MM.1S (cell line): ENCODE data around the gene SCNN1B.

ENCODE experiments used
- DNase-seq: peaks from one replicate; pipeline ENCODE4 v3.0.0-alpha.2; 2015
- H2AFZ ChIP-seq: fragments of 300-600 bp; sonication (generic); 2 replicates; pipeline ENCODE4 v1.6.0; 2016; ENCODE audit warnings: antibody characterized with exemption, low read length
- H3F3A ChIP-seq: fragments of 300-600 bp; sonication (generic); 2 replicates; pipeline ENCODE4 v1.6.1; 2016; ENCODE audit warnings: mild to moderate bottlenecking, antibody characterized with exemption, low read length, moderate library complexity, mixed read lengths; ENCODE audit not compliant: insufficient read depth
- H3K27ac ChIP-seq: fragments of 300-600 bp; sonication (generic); 2 replicates; pipeline ENCODE4 v1.5.1; 2016; ENCODE audit warnings: mild to moderate bottlenecking, low read length
- H3K27me3 ChIP-seq: fragments of 300-600 bp; sonication (generic); replicated peaks from 2 replicates; pipeline ENCODE4 v1.6.0; 2016; ENCODE audit warnings: low read length; ENCODE audit not compliant: insufficient read depth
- H3K36me3 ChIP-seq: fragments of 300-600 bp; sonication (generic); replicated peaks from 2 replicates; pipeline ENCODE4 v1.6.1; 2016; ENCODE audit warnings: mild to moderate bottlenecking, low read length, mixed read lengths; ENCODE audit not compliant: insufficient read depth
- H3K4me1 ChIP-seq: fragments of 300-600 bp; sonication (generic); 2 replicates; pipeline ENCODE4 v1.6.1; 2016; ENCODE audit warnings: low read length, mixed read lengths
- H3K4me2 ChIP-seq: fragments of 300-600 bp; sonication (generic); 2 replicates; pipeline ENCODE4 v1.6.0; 2016; ENCODE audit warnings: low read depth, low read length
- H3K4me3 ChIP-seq: fragments of 300-600 bp; sonication (generic); 2 replicates; pipeline ENCODE4 v1.5.1; 2016; ENCODE audit warnings: low read length, mixed read lengths
- H3K79me2 ChIP-seq: fragments of 300-600 bp; sonication (generic); 2 replicates; pipeline ENCODE4 v1.6.1; 2016; ENCODE audit warnings: mixed run types, low read length, mixed read lengths
- H3K9ac ChIP-seq: fragments of 300-600 bp; sonication (generic); 2 replicates; pipeline ENCODE4 v1.6.1; 2016; ENCODE audit warnings: low read length, mixed read lengths
- H3K9me2 ChIP-seq: fragments of 300-600 bp; sonication (generic); replicated peaks from 2 replicates; pipeline ENCODE4 v1.6.1; 2016; ENCODE audit warnings: mild to moderate bottlenecking, low read length, mixed read lengths; ENCODE audit not compliant: insufficient read depth
- H3K9me3 ChIP-seq: fragments of 300-600 bp; sonication (generic); replicated peaks from 2 replicates; pipeline ENCODE4 v1.6.1; 2016; ENCODE audit warnings: mild to moderate bottlenecking, low read length, mixed read lengths; ENCODE audit not compliant: insufficient read depth
- H4K20me1 ChIP-seq: fragments of 300-600 bp; sonication (generic); 2 replicates; pipeline ENCODE4 v1.6.1; 2016; ENCODE audit warnings: mild to moderate bottlenecking, low read length, moderate library complexity, mixed read lengths; ENCODE audit not compliant: insufficient read depth
- EZH2 ChIP-seq: fragments of 300-600 bp; sonication (generic); optimal IDR thresholded peaks from 2 replicates; pipeline ENCODE3; 2017; ENCODE audit warnings: low read depth, mild to moderate bottlenecking, antibody characterized with exemption, low read length, mixed read lengths
- EZH2phosphoT487 ChIP-seq: fragments of 300-600 bp; sonication (generic); IDR thresholded peaks from 2 replicates; pipeline ENCODE4 v1.6.1; 2018; ENCODE audit warnings: antibody characterized with exemption, low read length
- TF ChIP-seq, protein P1 (sequence below): fragments of 300-600 bp; sonication (generic); IDR thresholded peaks from 2 replicates; pipeline ENCODE4 v1.5.1; 2016; ENCODE audit warnings: antibody characterized with exemption, low read length, mixed read lengths

Gene SCNN1B

GRCh38 chr16:23355106-23355670 is 53.1 kb downstream of the SCNN1B start:
- H3F3A ChIP-seq: no peaks in the 10 kb centered on the region
- DNase-seq: no peak
- TF ChIP-seq EZH2phosphoT487 (no peak), EZH2 (no peak)
- TF ChIP-seq, protein P1, sequence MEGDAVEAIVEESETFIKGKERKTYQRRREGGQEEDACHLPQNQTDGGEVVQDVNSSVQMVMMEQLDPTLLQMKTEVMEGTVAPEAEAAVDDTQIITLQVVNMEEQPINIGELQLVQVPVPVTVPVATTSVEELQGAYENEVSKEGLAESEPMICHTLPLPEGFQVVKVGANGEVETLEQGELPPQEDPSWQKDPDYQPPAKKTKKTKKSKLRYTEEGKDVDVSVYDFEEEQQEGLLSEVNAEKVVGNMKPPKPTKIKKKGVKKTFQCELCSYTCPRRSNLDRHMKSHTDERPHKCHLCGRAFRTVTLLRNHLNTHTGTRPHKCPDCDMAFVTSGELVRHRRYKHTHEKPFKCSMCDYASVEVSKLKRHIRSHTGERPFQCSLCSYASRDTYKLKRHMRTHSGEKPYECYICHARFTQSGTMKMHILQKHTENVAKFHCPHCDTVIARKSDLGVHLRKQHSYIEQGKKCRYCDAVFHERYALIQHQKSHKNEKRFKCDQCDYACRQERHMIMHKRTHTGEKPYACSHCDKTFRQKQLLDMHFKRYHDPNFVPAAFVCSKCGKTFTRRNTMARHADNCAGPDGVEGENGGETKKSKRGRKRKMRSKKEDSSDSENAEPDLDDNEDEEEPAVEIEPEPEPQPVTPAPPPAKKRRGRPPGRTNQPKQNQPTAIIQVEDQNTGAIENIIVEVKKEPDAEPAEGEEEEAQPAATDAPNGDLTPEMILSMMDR: no peak
- no peak overlapping the region for H3K4me3 ChIP-seq
- no peak overlapping the region for H3K9ac ChIP-seq
- H3K4me2 ChIP-seq: no peak overlapping the region
- H3K36me3 ChIP-seq: no peaks in the 10 kb centered on the region
- H2AFZ ChIP-seq: no peak overlapping the region
- H3K9me3 ChIP-seq: no peaks in the 10 kb centered on the region
- H3K4me1 ChIP-seq: peaks cover 26% of the 10 kb centered on the region
- no peaks in the 10 kb centered on the region for H3K27me3 ChIP-seq
- H3K79me2 ChIP-seq: no peaks in the 10 kb centered on the region
- H4K20me1 ChIP-seq: no peaks in the 10 kb centered on the region
- H3K27ac ChIP-seq: no peak overlapping the region
- H3K9me2 ChIP-seq: no peaks in the 10 kb centered on the region

DNA sequence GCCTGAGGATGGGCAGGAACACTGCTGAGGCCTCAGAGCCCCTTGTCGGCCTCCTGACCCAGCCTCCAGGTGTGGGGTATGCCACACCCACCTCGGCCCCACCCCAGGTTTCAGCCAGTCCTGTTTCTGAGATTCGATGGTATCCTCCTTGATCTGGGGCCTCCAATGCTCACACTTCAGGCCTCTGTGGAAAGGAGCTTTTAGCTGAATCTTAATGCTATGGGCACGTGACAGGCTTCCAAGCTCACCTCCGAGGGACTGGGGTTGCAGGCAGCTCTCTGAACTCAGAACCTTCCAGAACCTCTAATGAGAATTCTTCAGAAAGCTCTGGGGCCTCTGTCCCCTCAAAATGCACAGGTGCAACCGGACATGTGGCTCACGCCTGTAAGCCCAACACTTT is 54.8 kb downstream of the SCNN1B start:
- Histone ChIP-seq H3K9me3 (no peaks in the 10 kb centered on the region), H3K4me1 (peaks cover 10% of the 10 kb centered on the region), H4K20me1 (no peaks in the 10 kb centered on the region), H2AFZ (no peak overlapping the region), H3K4me3 (no peak overlapping the region), H3K36me3 (no peaks in the 10 kb centered on the region), H3K27me3 (no peaks in the 10 kb centered on the region), H3K79me2 (no peaks in the 10 kb centered on the region), H3F3A (no peaks in the 10 kb centered on the region), H3K27ac (no peak overlapping the region), H3K9ac (no peak overlapping the region), H3K9me2 (no peaks in the 10 kb centered on the region), H3K4me2 (no peak overlapping the region)
- DNase-seq: no peak
- TF ChIP-seq, protein P1: no peak
- TF ChIP-seq EZH2phosphoT487: no peak

- H3K4me3 ChIP-seq: no peak overlapping the region
- H3K36me3 ChIP-seq: no peaks in the 10 kb centered on the region
- no peaks in the 10 kb centered on the region for H3K27me3 ChIP-seq
- no peak for DNase-seq
- no peak overlapping the region for H2AFZ ChIP-seq
- H4K20me1 ChIP-seq: no peaks in the 10 kb centered on the region
- H3K27ac ChIP-seq: no peak overlapping the region
- H3K4me1 ChIP-seq: peaks cover 8% of the 10 kb centered on the region
- H3K4me2 ChIP-seq: no peak overlapping the region
- no peaks in the 10 kb centered on the region for H3K9me2 ChIP-seq
- no peaks in the 10 kb centered on the region for H3F3A ChIP-seq
- no peak for TF ChIP-seq EZH2phosphoT487
- TF ChIP-seq, protein P1: no peak
- H3K9me3 ChIP-seq: no peaks in the 10 kb centered on the region
- H3K9ac ChIP-seq: no peak overlapping the region
- H3K79me2 ChIP-seq: no peaks in the 10 kb centered on the region
Observed at GRCh38 chr16:23357761-23358290, 55.7 kb downstream of the SCNN1B start.
